ENCODE results near the gene ATXN1. TPM values are rescaled to one million over a fixed set of nuclear protein-coding genes. Genes with fewer than 3 reads are reported as not detected.

ATXN1 gene
- total and polyA plus RNA-seq, 2 of the 8 experiments (the other 6 are each of a cell fraction or from before 2014, with no cell fraction given): 1.6 to 4.0 TPM

DNA sequence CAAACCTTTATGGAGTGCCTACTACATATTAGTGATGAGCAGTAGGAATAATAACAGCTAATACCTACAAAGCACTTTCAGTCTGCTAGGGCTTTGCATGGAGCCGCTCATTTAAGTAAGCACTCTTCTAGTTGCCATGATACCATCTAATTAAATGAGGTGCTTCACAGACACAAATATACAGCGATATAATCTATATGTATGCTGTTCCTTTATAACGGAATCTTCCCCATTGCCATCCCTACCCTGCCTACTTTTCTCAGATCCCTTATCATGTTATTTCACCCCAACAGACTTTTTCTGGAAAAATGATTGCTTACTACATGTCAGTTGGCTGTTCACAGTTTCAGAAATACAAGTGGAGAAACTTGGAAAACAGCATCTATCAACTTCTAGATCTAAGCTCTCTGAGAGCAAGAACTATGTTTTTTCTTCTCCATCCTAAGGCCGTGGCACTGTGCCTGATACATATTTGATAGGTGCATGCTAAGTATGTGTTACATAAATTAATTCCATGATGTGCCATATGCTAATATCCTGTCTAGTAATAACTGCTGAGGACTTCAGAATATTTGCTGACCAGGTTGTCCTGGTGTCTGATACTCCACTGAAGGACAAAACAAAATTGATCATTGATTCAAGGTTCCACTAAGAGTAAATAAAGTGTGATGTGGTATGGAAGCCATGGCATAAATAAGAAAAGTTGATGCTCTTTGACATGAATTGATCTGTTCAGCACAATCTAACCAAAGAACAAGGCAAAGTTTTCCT is 398.3 kb downstream of the ATXN1 start (continued):
- TF ChIP-seq EP300 (IDR thresholded peaks at IDR 0.05; ENCODE audit: borderline replicate concordance in 1 of 2, low read depth in 2 of 2, low read length in 2 of 2) (no peak), KDM4A (IDR thresholded peaks at IDR 0.05; ENCODE audit: low read depth, low read length, severe bottlenecking) (no peak)
